IPS DF 4.7 (cell line): Measurements from ENCODE around the gene PRKCQ.

Experiments used
- DNase-seq: peaks from one replicate; pipeline ENCODE4 v3.0.0-alpha.2; 2013; ENCODE audit warnings: low spot score; ENCODE audit errors: extremely low read depth

The PRKCQ gene

DNA sequence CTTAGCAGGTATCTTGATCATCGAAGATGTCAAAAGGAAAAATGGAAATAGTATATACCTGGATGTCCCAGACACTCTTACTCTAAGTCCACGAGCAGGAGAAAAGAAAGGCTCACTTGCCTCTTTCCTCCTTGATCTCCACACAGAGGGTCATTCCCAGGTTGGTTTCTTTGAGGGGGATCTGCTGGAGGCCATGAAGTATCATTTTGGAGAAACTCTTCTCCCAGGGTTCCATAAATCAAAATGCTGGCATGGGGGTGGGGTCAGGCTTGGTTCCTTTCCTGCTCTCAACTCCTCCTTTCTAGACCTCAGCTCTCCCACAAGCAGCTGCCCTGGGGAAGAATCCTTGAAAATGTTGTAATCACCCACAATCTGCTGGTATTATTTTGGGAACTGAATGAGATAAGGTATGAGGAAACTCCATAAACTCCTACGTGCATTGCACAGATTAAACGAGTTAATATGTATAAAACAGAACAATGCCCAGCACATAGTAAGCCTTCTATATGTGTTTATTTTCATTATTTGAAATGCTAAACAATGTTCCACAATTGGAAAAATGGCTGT lies 54.4 kb downstream of the PRKCQ start:
- no peak for DNase-seq

DNA sequence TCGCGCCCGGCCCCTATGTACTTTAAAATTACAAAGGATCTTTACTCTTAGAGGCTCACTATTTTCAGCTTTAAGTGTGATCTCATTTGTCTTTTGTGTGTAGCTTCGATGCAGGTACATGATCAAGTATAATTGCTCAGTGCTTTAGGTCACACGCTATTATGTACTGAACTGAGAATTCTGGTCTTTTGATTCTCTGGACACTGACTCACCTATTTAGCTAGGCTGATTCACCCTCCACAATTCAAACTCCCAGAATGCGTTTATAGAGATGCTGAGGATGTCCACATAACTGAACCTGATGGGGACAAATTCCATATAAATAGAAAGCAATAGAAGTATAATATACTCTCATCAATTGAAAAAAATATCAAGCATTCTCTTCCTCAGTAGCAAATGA lies 57.8 kb downstream of the PRKCQ start:
- no peak for DNase-seq

DNA sequence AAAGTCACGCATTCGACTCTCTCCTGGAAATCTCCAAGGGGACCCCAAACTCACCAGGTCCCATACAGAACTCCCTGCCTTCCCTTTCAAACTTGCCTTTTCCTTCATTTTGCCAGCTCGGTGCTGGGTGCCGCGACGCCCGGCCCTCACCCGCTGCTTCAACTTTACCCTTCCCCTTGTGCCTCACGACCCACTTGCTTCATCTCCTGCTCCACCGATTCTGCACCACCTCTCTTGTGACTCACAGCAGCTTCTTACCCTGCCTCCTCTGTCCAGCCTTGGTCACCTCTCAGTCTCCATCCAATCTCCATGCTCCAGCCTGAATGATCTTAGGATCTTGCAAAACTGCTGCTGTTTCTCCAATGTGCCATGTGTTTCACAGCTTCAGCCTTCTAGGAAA lies 59.9 kb downstream of the PRKCQ start:
- DNase-seq: no peak

DNA sequence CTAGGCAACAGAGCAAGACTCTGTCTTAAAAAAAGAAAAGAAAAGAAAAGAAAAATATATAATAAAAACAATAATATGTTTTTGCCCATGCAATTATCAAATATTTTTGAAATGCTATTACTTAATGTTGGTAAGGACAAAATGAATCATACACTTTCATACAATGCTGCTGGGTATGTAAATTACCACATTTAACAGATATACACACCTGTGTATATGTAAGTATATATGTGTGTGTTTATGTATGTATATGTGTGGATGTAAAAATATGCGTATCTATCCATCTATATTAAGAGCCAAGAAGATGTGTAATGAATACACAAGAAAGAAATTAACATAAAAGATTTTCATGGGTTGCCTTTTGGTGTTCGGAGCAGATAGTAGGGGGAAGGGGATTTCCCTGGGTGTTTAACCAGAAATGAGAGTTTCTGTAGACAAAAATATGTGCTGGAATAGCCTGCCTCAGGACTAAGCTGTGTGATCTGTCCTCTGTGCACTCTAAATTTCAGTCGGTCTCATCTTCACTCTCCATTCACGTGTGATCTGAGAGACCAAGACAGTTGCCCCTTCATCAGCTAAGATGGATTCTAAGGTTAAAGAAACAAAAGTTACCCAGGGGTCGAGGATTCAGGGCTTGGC lies 61.2 kb downstream of the PRKCQ start:
- DNase-seq: no peak

DNA sequence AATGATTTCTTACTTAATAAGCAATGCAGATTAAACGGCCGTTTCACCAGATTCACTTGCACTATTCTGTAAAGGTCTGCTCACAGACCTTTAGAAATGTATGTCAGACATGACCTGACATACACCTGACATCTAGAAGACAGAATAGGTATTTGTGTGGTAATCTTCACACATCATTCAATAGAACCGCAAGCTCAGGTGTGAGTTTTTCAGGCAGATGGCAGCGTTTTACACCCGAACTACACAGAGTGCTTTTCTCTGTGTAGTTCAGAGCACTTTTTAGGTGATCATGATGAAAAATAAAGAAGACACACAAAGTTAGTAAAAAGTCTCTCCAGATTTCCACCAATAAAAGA lies 63.2 kb downstream of the PRKCQ start:
- DNase-seq: no peak

DNA sequence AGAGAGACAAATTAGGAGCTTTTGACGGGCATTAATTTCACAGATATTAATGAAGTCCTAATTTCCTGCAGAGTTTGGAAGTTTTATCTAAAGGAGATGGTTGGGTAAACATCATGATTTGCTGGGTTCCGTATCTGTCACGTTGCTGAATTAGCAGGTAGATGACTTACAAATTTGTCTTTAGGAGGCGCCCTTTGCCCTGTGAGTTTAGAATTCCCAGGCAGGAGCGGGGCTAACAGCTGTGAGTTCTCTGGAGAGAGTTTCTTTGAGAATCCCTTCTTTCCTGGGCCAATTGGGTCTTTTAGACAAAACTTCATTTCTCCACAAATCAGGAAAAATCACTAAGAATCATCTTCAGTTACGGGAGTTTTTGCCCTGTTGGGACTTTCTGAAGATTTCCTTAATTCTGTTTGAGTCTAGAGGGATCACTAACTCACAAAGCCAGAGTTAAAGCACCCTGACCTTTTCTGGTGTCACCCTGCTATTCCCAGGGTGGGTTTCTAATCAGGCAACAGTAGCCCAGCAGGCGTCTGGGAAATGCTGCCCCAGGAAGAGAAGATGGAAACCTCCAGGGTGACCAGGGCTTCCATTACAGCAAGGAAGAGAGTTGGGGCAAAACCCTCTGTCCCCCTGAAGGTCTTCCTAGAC lies 63.7 kb downstream of the PRKCQ start:
- DNase-seq: no peak

DNA sequence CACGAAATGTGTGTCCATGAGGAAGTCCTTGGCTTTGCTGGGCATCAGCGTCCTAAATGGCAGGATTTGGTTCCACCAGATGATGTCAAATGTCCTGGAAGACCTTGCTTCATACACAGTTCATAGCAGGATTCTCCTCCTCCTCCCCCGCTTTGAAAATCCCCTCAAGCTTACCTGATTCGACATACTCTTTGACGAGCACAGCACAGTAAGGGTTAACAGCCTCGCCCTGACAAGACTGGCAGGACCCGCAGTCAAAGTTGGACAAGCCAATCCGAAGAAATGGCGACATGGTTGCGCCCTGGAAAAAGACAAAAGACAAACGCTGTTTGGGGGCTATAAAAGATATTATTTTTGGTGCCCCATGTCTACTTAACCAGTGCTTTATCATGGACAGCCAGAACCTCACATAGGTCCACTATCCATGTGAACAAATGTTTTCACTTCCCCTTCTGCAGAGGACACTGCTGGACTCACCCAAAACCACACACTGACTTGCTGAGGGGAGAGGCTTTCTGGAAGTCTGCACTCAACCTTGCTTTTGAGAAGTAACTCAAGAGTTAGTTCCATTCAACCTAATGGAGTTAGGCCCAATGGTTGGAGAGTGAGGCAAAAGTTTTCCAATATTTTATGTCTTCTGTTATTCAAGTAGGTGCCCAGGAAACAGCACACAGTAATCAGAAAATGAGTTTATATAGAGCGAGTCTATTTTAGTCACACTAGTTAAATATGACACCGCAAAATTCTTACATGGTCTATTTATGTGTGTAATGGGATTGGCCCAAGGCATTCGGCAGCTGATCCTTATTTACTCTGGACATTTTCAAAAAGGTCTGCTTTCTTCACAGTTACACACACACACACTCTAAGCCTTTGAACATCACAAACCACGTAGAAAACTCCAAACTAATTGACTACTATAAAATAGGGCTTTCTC lies 65.0 kb downstream of the PRKCQ start:
- DNase-seq: no peak

DNA sequence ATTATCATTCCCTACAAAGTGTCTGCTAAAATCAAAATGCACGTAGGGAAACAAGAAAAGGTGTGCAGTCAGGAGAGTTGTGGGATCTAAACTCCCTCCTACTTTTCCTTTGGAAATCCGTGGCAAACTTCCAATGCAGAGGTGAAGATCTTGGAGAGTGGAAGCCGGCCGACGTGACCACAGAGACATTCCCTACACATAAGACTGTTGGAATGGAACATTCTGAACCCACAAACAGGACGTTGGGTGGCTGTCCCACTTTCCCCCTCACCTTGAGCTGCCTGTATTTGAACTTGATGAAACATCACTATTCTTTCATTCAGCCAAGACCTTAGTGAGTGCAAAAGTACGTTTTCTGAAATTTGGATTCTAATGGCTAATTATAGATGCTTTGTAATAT lies 65.9 kb downstream of the PRKCQ start:
- no peak for DNase-seq

DNA sequence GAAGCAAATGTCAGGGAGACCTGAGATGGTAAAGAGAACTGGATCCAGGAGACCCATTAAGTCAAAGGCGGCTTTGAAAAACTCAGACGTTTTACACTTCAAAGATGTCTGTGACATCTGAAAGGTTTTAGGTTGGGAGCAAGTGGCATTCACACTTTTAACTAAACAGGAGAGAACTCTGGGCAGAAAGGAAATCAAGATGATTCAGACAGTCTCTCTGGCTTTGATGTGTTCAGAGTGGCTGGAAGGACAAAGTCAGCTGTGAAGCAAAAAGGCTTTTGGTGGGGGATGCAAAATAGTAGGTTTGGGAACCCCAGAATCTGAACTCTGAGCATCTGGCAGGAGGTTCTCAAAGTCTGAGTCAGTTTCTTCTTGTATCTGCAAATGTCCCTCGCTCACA lies 66.6 kb downstream of the PRKCQ start:
- DNase-seq: no peak

DNA sequence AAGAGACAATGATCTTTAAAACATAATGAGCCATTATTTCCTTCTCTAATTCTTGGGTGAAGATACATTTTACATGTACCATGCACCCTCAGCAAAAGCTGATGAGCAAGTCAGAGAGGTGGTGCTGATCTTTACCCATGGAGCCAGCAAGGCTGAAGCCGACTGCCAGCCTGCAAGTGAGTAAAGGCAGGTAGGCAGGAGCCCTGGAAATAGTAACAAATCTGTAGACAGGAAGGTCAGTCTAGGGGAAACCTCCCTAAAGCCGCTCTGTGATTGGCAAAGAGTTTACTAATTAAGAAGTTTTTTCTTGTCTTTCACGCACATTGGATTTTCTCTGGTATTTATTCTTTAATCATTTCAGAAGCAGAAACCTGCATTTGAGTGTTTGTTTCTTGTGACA lies 67.9 kb downstream of the PRKCQ start:
- no peak for DNase-seq

DNA sequence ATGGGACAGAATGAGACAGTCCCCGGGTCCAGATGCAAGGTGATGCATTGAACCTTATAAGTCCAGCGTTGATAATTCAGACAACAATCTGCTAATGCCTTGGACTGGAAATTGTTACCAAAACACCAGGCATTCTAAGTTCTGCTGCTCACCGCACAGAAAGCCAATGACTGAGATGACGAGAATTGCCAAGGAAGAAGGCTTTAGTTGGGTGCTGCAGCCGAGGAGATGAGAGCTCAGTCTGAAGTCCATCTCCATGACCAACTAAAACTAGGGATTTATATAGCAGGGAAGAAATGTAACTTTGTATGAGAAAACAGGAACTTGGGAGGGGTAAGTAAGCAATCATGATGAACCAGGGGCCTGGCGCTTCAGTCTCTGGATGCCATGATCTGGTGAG lies 68.7 kb downstream of the PRKCQ start:
- DNase-seq: no peak

DNA sequence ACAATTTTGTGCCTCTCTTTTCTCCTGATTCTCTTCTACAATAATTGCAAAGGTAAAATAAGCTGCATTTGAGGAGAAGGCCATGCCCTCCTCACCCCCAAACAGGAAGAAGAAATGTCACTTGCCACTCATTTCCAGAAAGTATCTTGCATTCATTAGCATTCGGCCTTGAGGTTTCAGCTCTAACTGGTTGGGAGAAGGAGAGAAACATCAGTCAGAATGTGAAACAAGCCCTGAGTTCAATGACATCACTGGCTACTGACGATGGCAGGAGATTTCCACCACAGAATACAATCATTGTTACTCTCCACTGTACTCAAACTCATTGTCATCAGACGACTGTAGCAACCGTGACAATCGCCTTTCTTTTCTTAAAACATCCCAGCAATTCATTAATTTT lies 72.8 kb downstream of the PRKCQ start:
- no peak for DNase-seq

DNA sequence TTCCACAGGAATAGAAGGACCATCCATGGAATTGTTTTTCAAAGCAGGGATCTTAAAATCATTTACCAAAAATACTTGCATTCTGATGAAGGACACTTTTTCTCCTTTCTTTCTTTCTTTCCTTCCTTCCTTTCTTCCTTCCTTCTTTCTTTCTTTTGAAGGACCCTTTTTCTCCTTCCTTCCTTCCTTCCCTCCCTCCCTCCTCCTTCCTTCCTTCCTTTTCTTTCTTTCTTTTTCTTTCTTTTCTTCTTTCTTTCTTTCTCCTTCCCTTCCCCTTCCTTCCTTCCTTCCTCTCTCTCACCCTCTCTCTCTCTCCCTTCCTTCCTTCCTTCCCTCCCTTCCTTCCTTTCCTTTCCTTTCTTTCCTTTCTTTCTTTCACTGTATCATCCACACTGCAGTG lies 74.8 kb downstream of the PRKCQ start:
- no peak for DNase-seq

DNA sequence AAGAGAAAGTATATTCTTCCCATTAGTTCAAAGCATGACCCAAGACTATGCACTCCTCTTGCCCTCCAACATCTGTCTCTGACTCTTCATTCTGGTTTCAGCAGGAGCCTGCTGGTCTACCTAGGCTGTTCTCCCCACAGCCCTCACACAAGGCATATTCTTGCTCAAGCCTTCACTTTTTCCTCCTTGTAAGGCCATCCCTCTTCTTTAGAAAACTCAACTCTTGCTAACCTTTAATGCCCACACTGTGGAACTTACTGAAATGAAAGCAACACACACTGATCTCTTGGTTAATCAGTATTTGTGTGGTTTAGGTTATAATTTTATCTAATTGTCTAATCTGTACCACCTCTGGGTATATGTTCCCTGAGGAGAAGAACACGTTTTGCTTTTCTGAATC lies 75.8 kb downstream of the PRKCQ start:
- DNase-seq: no peak

DNA sequence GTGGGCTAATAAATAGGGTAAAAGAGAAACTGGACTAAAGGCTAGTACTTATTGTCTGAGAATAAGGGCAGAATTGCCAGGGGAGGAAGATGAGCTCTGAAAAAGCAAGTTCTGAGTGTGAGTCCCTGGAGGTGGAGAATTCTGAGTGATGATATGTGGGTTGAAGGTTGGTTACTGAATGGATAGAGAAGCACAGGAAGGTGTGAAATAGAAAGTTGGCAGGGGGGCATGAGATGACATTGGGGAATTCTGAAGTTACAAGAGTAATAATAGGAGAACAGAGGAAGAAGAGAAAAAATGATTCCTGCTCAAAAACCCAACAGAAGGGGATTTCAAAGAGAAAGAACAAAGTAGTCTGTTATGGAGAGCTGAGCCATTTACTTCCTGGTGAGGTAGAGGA lies 76.9 kb downstream of the PRKCQ start:
- no peak for DNase-seq

DNA sequence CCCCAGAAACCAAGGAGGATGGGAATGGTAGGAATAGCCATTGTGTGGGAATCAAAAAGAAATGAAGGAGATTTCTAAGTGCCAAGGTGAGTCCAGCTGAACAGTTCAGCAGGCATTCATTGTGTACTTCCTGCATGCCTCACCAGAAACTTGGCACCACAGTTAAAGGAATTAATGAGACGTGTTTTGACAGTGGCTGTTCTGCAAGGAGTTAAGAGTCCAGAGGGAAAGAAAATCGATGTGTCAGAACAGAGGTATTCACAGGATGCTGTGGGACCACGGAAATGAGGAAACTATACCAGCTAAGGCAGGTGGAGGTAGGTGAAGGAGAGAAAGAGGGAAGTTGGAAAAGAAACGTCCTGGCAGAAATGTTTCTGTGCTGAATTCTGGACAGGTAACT lies 78.1 kb downstream of the PRKCQ start:
- DNase-seq: no peak

DNA sequence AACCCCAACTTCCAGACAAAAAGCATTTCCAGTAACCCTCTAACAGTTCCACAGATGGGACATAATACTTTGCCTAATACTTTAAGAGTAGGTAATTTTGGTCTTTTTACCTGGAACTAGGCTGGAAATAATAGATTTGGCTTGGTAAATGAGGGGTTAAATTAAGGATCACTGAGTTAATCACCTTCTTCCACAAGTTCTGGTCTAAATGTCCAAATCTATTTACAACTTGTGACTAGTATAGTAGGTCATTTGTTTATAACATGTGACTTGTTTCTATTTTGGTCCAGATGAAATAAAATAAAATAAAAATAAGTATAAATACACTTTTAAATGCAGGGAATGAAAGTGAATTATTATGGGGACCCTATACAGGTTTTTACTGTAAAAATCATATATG lies 80.1 kb downstream of the PRKCQ start:
- DNase-seq: no peak

DNA sequence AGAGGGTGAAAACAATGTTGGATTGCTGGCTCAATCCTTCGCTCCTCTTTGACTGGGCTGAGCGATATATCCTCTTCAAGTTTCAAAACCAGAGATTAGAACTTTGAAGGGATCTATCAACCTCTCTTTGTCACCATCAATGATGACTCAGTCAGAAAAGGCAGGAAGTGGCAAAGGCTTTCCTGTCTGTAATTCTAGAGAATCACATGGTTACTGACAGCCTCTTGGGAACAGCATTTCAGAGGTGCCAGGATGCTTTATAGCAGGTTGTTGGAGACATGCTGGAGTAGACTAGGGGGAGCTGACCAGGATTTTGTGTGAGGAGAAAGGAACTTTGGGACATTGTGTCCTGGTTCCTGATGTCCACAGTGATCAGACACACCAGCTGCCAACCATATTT lies 81.3 kb downstream of the PRKCQ start:
- DNase-seq: no peak

DNA sequence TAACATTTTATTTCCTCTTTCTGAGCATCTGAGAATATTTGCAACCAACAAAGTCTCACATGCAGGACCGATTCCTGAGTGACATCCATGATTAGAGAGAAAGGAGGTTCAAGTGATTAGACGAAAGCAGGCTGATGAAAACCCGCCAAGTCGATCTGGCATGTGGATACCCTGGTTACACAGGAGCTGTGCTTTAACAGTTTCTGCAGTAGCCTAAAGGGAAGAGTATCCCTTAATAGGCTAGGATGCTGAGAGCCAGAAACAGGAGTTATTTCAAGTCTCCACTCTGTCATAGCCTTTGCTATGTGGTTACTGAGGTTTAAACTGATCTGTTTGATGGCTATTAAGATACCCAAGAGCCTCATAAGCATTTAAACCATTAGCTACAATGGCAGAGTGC lies 82.5 kb downstream of the PRKCQ start:
- DNase-seq: no peak

DNA sequence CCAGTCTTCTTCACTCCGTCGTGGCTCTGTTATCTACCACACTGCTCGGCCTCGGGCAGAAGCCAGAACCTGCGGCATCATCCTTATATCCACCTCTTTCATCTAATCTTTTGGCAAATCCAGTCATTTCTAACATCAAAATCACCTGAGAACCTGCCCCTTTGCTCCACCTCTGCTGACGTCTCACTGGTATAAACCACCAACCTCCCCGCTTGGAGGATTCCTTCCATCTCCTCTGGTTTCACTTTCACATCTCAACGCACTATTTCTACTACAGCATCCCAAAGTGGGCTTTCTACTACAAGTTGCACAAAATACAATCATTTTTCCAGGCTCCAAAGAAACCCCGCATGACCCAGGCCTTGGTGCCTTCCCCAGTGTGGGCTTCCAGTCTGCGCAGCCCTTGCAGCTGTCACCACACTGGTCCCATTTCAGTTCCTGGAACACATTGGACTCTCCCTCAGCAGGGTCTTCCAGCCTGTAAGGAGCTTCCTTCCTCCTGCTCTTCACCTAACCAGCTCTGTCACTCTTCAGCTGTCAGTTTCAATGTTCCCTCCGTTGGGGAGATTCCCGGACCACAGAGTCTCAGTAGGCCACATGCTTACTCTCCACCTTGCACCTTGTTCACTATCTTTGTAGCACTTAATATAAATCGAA lies 85.0 kb downstream of the PRKCQ start:
- DNase-seq: no peak

DNA sequence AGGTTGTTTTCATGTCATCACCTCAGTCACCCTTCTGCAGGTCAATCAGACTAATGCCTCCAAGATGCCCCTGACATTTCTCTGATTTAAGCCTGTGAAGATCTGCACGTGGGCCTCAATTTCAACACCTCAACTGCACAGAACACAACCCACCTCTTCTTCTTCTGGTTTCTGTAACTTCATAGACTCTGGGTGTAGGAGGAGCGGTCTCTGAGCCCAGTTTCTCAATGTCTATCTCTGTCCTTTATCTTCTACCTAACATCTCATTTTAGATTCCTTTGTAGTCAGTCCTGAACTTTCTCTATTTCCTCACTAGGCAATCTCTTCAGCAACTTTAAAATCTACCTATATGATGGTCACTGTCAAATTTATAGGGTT lies 85.6 kb downstream of the PRKCQ start:
- no peak for DNase-seq
